K562 (cell line): ENCODE measurements around the gene CASTOR1. TPM values are rescaled to one million over a fixed set of nuclear protein-coding genes. Genes with fewer than 3 reads are reported as not detected.
A peak's percentile ranks its signal among the peaks of the same experiment; 100 is the strongest.

ENCODE experiments used
- ATAC-seq: fragments of 200-7000 bp; cut with Tn5 transposase; 3 replicates; pipeline ENCODE4 v1.9.1; 2020; ENCODE audit warnings: moderate library complexity
- BruUV-seq: library from RNA; stranded (reverse); fragments of 400-500 nt; replicated peaks from 2 replicates; lab custom pipeline; 2021; lab: Mats Ljungman, UMichigan
- CTCF ChIA-PET: fragments of 300-600 bp; formaldehyde crosslinking; extraction: SDS; loops from one replicate; lab custom pipeline; 2021; ENCODE audit warnings: low intra/inter-chr PET ratio; lab: Yijun Ruan, JAX
- POLR2A ChIA-PET: fragments of 300-600, 350-650 bp; sonication (Branson Sonifier 250); formaldehyde crosslinking; extraction: SDS; loops from one replicate; lab custom pipeline; 2021; ENCODE audit warnings: antibody characterized with exemption, inconsistent platforms; lab: Yijun Ruan, JAX
- DNase-seq, 4 experiments: peaks; one replicate each; pipeline versions ENCODE4 v3.0.0 to v3.0.0-alpha.2; 2011 to 2018; ENCODE audit warnings: low spot score in 3 of 4, mixed read lengths in 3 of 4; ENCODE audit errors: extremely low read depth in 1 of 4
- FAIRE-seq: peaks from 2 replicates; lab custom pipeline; 2011; peaks lifted over from hg19 to GRCh38; lab: Jason Lieb, UNC
- H2AFZ ChIP-seq: 2 replicates; pipeline ENCODE4 v1.6.0; 2011; ENCODE audit warnings: low read depth, low read length, control low read depth, inconsistent platforms
- H3K27ac ChIP-seq: fragments of 200-600 bp; 3 replicates; pipeline ENCODE4 v1.8.0; 2011; ENCODE audit warnings: low read depth, mild to moderate bottlenecking, control low read depth, inconsistent platforms, low read length, moderate library complexity, mixed read lengths; ENCODE audit errors: extremely low read depth
- H3K27me3 ChIP-seq, 2 experiments: fragments of 300-600 bp in 1 of 2; 2 replicates in 1 of 2; 3 replicates in 1 of 2; pipeline versions ENCODE4 v1.6.0 to v1.8.0; 2011; ENCODE audit warnings: inconsistent platforms in 2 of 2, low read length in 2 of 2, mild to moderate bottlenecking in 1 of 2, mixed read lengths in 1 of 2, moderate library complexity in 1 of 2; ENCODE audit not compliant: control insufficient read depth in 2 of 2, insufficient read depth in 2 of 2
- H3K36me3 ChIP-seq: fragments of 300-600 bp; 3 replicates; pipeline ENCODE4 v1.8.0; 2011; ENCODE audit warnings: mild to moderate bottlenecking, low read length, inconsistent platforms; ENCODE audit not compliant: control insufficient read depth, insufficient read depth
- H3K4me1 ChIP-seq, 2 experiments: fragments of 200-600 bp in 1 of 2; replicated peaks in 1 of 2; 2 replicates in 1 of 2; 3 replicates in 1 of 2; pipeline versions ENCODE4 v1.5.1 to v1.8.0; 2011; ENCODE audit warnings: inconsistent platforms in 2 of 2, low read length in 2 of 2, mild to moderate bottlenecking in 1 of 2, mixed read lengths in 1 of 2, moderate library complexity in 1 of 2; ENCODE audit not compliant: control insufficient read depth in 2 of 2, insufficient read depth in 2 of 2
- H3K4me2 ChIP-seq: 2 replicates; pipeline ENCODE4 v1.6.1; 2011; ENCODE audit warnings: low read length, control low read depth, inconsistent platforms, mixed read lengths; ENCODE audit not compliant: insufficient read depth
- H3K4me3 ChIP-seq: fragments of 200-600 bp; sonication (generic), shearing (Covaris generic); 2 replicates; pipeline ENCODE4 v1.5.1; 2016; ENCODE audit warnings: control low read depth, inconsistent platforms
- H3K79me2 ChIP-seq: fragments of 200-600 bp; 3 replicates; pipeline ENCODE4 v1.8.0; 2011; ENCODE audit warnings: low read length, inconsistent platforms; ENCODE audit not compliant: control insufficient read depth, insufficient read depth
- H3K9ac ChIP-seq, 2 experiments: 2 replicates each; pipeline versions ENCODE4 v1.6.0 to v1.6.1; 2011; ENCODE audit warnings: low read depth in 2 of 2, low read length in 2 of 2, control low read depth in 1 of 2, inconsistent platforms in 1 of 2, mild to moderate bottlenecking in 1 of 2, mixed read lengths in 1 of 2; ENCODE audit not compliant: insufficient read depth in 1 of 2
- H3K9me1 ChIP-seq: one replicate; pipeline ENCODE4 v1.6.0; 2011; ENCODE audit warnings: inconsistent platforms, mild to moderate bottlenecking, low read length, moderate library complexity; ENCODE audit not compliant: control insufficient read depth, insufficient read depth
- H3K9me3 ChIP-seq: replicated peaks from 2 replicates; pipeline ENCODE4 v1.5.1; 2011; ENCODE audit warnings: low read depth, low read length, inconsistent platforms; ENCODE audit not compliant: control insufficient read depth, insufficient read depth
- H4K20me1 ChIP-seq: replicated peaks from 2 replicates; pipeline ENCODE4 v1.6.1; 2011; ENCODE audit warnings: low read length, inconsistent platforms, mixed read lengths; ENCODE audit not compliant: control insufficient read depth, insufficient read depth
- ETV1 ChIP-seq: fragments of 450-650 bp; conservative IDR thresholded peaks from 2 replicates; pipeline ENCODE4 v1.6.1; 2016; ENCODE audit warnings: missing genetic modification characterization, control low read depth, low read depth, missing compliant biosample characterization
- RERE ChIP-seq: sonication (generic); formaldehyde crosslinking; IDR thresholded peaks from 2 replicates; pipeline ENCODE4 v1.8.0; 2023; ENCODE audit warnings: missing genetic modification reagents, mild to moderate bottlenecking, borderline replicate concordance
- SPI1 ChIP-seq: IDR thresholded peaks from 2 replicates; pipeline ENCODE4 v1.6.1; 2011; ENCODE audit warnings: low read depth, low read length, control low read depth, borderline replicate concordance
- WGBS: fragments of 100-300 bp; shearing (Covaris generic); methylation state at CpG from one replicate; pipeline ENCODE4 v1.1.6; 2016; ENCODE audit warnings: low coverage, mixed read lengths; ENCODE audit not compliant: insufficient coverage; ENCODE audit errors: missing lambda C conversion rate; 5-methylcytosine and 5-hydroxymethylcytosine counted together
- in situ Hi-C: fragments of 300-500 bp; cut with MboI; formaldehyde crosslinking; loops from 4 replicates; pipeline ENCODE4 v1.15.0; 2018; ENCODE audit warnings: inconsistent platforms, mixed read lengths
- intact Hi-C: fragments of 100-400 bp; cut with micrococcal nuclease; formaldehyde crosslinking; loops from 2 replicates; pipeline ENCODE4 v1.14.2; 2022
- polyA plus RNA-seq, 8 experiments: library from polyadenylated mRNA; depleted of rRNA in 4 of 8; stranded (reverse) in 5 of 8; unstranded in 3 of 8; fragments of >200 nt; fragmentation: Nextera tagmentation in 2 of 8; fragmentation: Illumina TruSeq in 1 of 8; extraction: Ambion mirVana in 2 of 8; extraction: Trizol in 1 of 8; gene quantifications; 2 replicates each; pipeline versions ENCODE4 v1.2.1 to v1.2.3, GENCODE V29; 2011 to 2014; ENCODE audit warnings: inconsistent platforms in 1 of 8, missing spikeins in 1 of 8
- total RNA-seq, 7 experiments: library from RNA; depleted of rRNA in 6 of 7; stranded (reverse); fragments of >200 nt in 6 of 7; fragmentation: Illumina TruSeq in 2 of 7; extraction: Trizol in 2 of 7; gene quantifications; 2 replicates each; pipeline versions ENCODE4 v1.2.1 to v1.2.3, GENCODE V29; 2011 to 2021; ENCODE audit warnings: low replicate concordance in 1 of 7

Gene CASTOR1
- total and polyA plus RNA-seq, 9 of the 15 experiments (the other 6 are each of a cell fraction or from before 2014, with no cell fraction given) = 0.35 to 2.6 (median 1.1) TPM

- no peak overlapping the region for H2AFZ ChIP-seq
- no peak for ATAC-seq
- H3K36me3 ChIP-seq = no peaks in the 10 kb centered on the region
- peaks cover 0 to 38% of the 10 kb centered on the region in 2 experiments; a peak in 2 of 5 replicates for H3K4me1 ChIP-seq
- intact Hi-C loops (no loop called here), in situ Hi-C loops (no loop called here)
- H3K79me2 ChIP-seq = no peaks in the 10 kb centered on the region
- H3K9me1 ChIP-seq = no peaks in the 10 kb centered on the region
- H4K20me1 ChIP-seq = no peaks in the 10 kb centered on the region
- CTCF ChIA-PET = no interaction called here
- no peak overlapping the region for H3K4me3 ChIP-seq
- TF ChIP-seq RERE (CRISPR knock-in tag) (no peak), ETV1 (tag) (no peak), SPI1 (peak; percentile 70; the same call in 1 of the 2 replicates)
- TF ChIP-seq, all 486 proteins: peak for 1
- Histone ChIP-seq H3K9me3 (no peaks in the 10 kb centered on the region), H3K4me2 (no peak overlapping the region), H3K27me3 (peaks cover 0 to 8% of the 10 kb centered on the region in 2 experiments; a peak in 2 of 5 replicates), H3K27ac (no peak overlapping the region), H3K9ac (peak overlapping the region in 1 of 2 experiments; percentile 64; a peak in 2 of 4 replicates)
- 29% methylated on average over 9 of the region's 22 CpGs for WGBS
- DNase-seq (no peak), FAIRE-seq (no peak)
- no TSS peak for BruUV-seq
- POLR2A ChIA-PET = no interaction called here
Measured at GRCh38 chr22:30252411-30253204, 36.7 kb downstream of the CASTOR1 start.
